HepG2 (cell line): ENCODE results near the gene WNT3A. TPM values are rescaled to one million over a fixed set of nuclear protein-coding genes. Genes with fewer than 3 reads are reported as not detected.

Experiments
- AGO2 ChIP-seq: fragments of 200-400 bp; formaldehyde crosslinking; optimal IDR thresholded peaks from 2 replicates; pipeline ENCODE3; 2017; ENCODE audit warnings: mild to moderate bottlenecking, low read depth, low read length, moderate library complexity
- AHR ChIP-seq: IDR thresholded peaks from 2 replicates; pipeline ENCODE4 v1.6.1; 2018; ENCODE audit warnings: missing genetic modification reagents, missing compliant biosample characterization
- ARNTL ChIP-seq: sonication (generic); formaldehyde crosslinking; IDR thresholded peaks from 2 replicates; pipeline ENCODE4 v1.4.0; 2020; ENCODE audit warnings: mild to moderate bottlenecking, missing genetic modification reagents
- BRD4 ChIP-seq: sonication (generic); formaldehyde crosslinking; IDR thresholded peaks from 2 replicates; pipeline ENCODE4 v1.4.0; 2020; ENCODE audit warnings: missing genetic modification reagents
- ETV5 ChIP-seq: IDR thresholded peaks from 2 replicates; pipeline ENCODE4 v1.6.1; 2018; ENCODE audit warnings: missing biosample characterization, missing genetic modification reagents, inconsistent platforms, borderline replicate concordance
- KDM1A ChIP-seq: IDR thresholded peaks from 2 replicates; pipeline ENCODE4 v1.6.1; 2016; ENCODE audit warnings: missing compliant biosample characterization
- MEIS1 ChIP-seq: sonication (generic); formaldehyde crosslinking; IDR thresholded peaks from 2 replicates; pipeline ENCODE4 v1.9.0; 2021; ENCODE audit warnings: mild to moderate bottlenecking, missing genetic modification reagents, moderate library complexity, borderline replicate concordance
- RARG ChIP-seq: sonication (generic); formaldehyde crosslinking; IDR thresholded peaks from 2 replicates; pipeline ENCODE4 v1.4.0; 2020; ENCODE audit warnings: low read depth, mild to moderate bottlenecking, missing genetic modification reagents
- RBFOX2 ChIP-seq: fragments of 200-400 bp; formaldehyde crosslinking; IDR thresholded peaks from 2 replicates; pipeline ENCODE4 v1.6.1; 2017; ENCODE audit warnings: low read depth, mild to moderate bottlenecking, low read length
- RBM39 ChIP-seq: fragments of 200-400 bp; formaldehyde crosslinking; IDR thresholded peaks from one replicate; pipeline ENCODE4 v1.6.1; 2018; ENCODE audit warnings: antibody characterized with exemption, mild to moderate bottlenecking, low read depth, low read length; ENCODE audit not compliant: poor library complexity, severe bottlenecking
- RELA ChIP-seq: sonication (generic); formaldehyde crosslinking; IDR thresholded peaks from 2 replicates; pipeline ENCODE4 v1.4.0; 2020; ENCODE audit warnings: missing genetic modification reagents
- RFX1 ChIP-seq: fragments of 450-650 bp; IDR thresholded peaks from 2 replicates; pipeline ENCODE4 v1.6.1; 2017
- SATB2 ChIP-seq: sonication (generic); formaldehyde crosslinking; IDR thresholded peaks from 2 replicates; pipeline ENCODE4 v1.5.0; 2020; ENCODE audit warnings: missing genetic modification reagents
- TBL1XR1 ChIP-seq: fragments of 150-350 bp; IDR thresholded peaks from 2 replicates; pipeline ENCODE4 v1.6.1; 2014; ENCODE audit warnings: borderline replicate concordance, low read length; ENCODE audit not compliant: partially characterized antibody
- TBX3 ChIP-seq: fragments of 450-650 bp; IDR thresholded peaks from 2 replicates; pipeline ENCODE4 v1.6.1; 2017; ENCODE audit warnings: antibody characterized with exemption, mild to moderate bottlenecking, inconsistent platforms, borderline replicate concordance
- ZNF225 ChIP-seq: sonication (generic); formaldehyde crosslinking; IDR thresholded peaks from 2 replicates; pipeline ENCODE4 v1.4.0; 2020; ENCODE audit warnings: mild to moderate bottlenecking, missing genetic modification reagents
- ZNF263 ChIP-seq: sonication (generic); formaldehyde crosslinking; IDR thresholded peaks from 2 replicates; pipeline ENCODE4 v1.4.0; 2020; ENCODE audit warnings: missing genetic modification reagents
- ZNF333 ChIP-seq: sonication (generic); formaldehyde crosslinking; IDR thresholded peaks from 2 replicates; pipeline ENCODE4 v1.4.0; 2020; ENCODE audit warnings: mild to moderate bottlenecking, missing genetic modification reagents, borderline replicate concordance
- ZNF552 ChIP-seq: sonication (generic); formaldehyde crosslinking; IDR thresholded peaks from 2 replicates; pipeline ENCODE4 v1.9.0; 2022; ENCODE audit warnings: missing genetic modification reagents, mild to moderate bottlenecking, borderline replicate concordance
- ZNF773 ChIP-seq: sonication (generic); formaldehyde crosslinking; IDR thresholded peaks from 2 replicates; pipeline ENCODE4 v1.4.0; 2020; ENCODE audit warnings: missing genetic modification reagents, borderline replicate concordance
- ZNF788 ChIP-seq: sonication (generic); formaldehyde crosslinking; IDR thresholded peaks from 2 replicates; pipeline ENCODE4 v1.5.0; 2020; ENCODE audit warnings: mild to moderate bottlenecking, missing genetic modification reagents, borderline replicate concordance
- ZNF850 ChIP-seq: sonication (generic); formaldehyde crosslinking; conservative IDR thresholded peaks from 2 replicates; pipeline ENCODE4 v1.9.0; 2021; ENCODE audit warnings: mild to moderate bottlenecking, missing genetic modification reagents
- ZSCAN12 ChIP-seq: sonication (generic); formaldehyde crosslinking; IDR thresholded peaks from 2 replicates; pipeline ENCODE4 v1.9.0; 2021; ENCODE audit warnings: mild to moderate bottlenecking, missing genetic modification reagents
- polyA plus RNA-seq, 8 experiments: library from polyadenylated mRNA; depleted of rRNA in 3 of 8; stranded (reverse) in 7 of 8; unstranded in 1 of 8; fragments of >200 nt; fragmentation: Illumina TruSeq in 4 of 8; extraction: Trizol in 4 of 8; gene quantifications; 2 replicates each; pipeline versions ENCODE4 v1.2.1 to v1.2.3, GENCODE V29; 2011 to 2016; ENCODE audit warnings: low read depth in 4 of 8, missing spikeins in 1 of 8, mixed read lengths in 1 of 8; ENCODE audit not compliant: insufficient read depth in 1 of 8
- total RNA-seq, 5 experiments: library from RNA; depleted of rRNA; stranded (reverse); fragments of >200 nt; fragmentation: Illumina TruSeq; extraction: Trizol; gene quantifications; 2 replicates each; pipeline ENCODE4 v1.2.3, GENCODE V29; 2016; ENCODE audit warnings: low read depth in 1 of 5
- TF ChIP-seq, protein P1 (sequence below): sonication (generic); formaldehyde crosslinking; IDR thresholded peaks from 2 replicates; pipeline ENCODE4 v1.8.1; 2022; ENCODE audit warnings: mild to moderate bottlenecking, missing genetic modification reagents
- TF ChIP-seq, protein P2 (sequence below): sonication (generic); formaldehyde crosslinking; IDR thresholded peaks from 2 replicates; pipeline ENCODE4 v1.8.0; 2022; ENCODE audit warnings: mild to moderate bottlenecking, missing genetic modification reagents, moderate library complexity
- TF ChIP-seq, protein P3 (sequence below): IDR thresholded peaks from 2 replicates; pipeline ENCODE4 v1.6.1; 2016; ENCODE audit warnings: missing biosample characterization, missing genetic modification reagents, low read depth

The WNT3A gene
- total and polyA plus RNA-seq, 2 of the 13 experiments (the other 11 are each of a cell fraction or from before 2014, with no cell fraction given): not detected

DNA sequence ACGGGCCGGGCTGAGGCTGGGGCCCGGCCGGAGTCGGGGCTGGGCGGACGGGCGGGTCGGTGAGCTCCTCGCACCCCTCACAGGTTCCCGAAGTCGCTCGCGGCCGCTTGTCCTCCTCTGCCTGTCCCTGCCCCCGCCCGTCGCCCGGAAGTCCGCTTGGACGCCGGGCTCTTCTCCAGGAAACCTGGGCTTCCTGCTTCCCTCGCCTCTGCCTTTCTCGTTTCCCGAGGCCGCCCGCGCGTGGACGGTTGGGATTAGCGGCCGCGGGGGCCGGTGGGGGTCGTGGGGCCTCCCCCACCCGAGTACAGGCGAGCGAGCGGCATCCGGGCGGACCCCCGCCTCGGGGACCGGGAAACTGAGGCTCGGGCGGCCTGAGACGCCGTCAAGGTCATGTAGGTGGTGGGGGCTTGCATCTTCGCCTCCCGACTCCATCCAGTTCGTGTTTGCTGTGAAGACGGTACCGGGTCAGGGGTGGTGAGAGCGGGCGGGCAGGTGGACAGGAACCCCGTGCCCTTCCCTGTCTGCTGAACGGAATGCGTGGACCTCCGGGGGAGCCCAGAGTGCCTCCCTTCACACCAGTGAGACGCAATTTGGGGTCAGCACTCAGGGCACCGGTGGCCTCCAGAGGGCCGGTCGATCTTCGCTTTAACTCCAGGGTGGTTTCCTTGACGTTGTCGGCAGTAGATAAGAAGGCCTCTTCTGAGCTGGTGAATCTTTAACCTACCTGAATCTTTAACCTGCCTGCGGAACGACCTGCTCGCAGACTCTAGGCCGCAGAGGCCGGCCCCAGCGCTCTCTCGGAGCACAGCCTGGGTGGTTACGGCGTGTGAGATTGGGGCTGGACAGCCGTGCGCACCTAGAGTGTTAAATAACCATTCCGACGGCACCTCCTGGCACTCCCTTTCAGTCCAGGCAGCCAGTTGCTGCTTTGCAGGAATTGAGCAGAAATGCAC lies 76.4 kb downstream of the WNT3A start (continued):
- TF ChIP-seq RELA (CRISPR knock-in tag) (no peak), TBX3 (no peak), ZNF850 (CRISPR knock-in tag) (no peak), TBL1XR1 (no peak), BRD4 (CRISPR knock-in tag) (peak; percentile 23; the same call in 1 of the 2 replicates), RFX1 (no peak), AGO2 (peak; percentile 81), ETV5 (CRISPR knock-in tag) (no peak; the same call in 1 of the 2 replicates), ZNF333 (no peak; the same call in 1 of the 2 replicates), RBFOX2 (peak; percentile 34), ZNF773 (CRISPR knock-in tag) (no peak; the same call in 1 of the 2 replicates), ZNF552 (CRISPR knock-in tag) (no peak), ARNTL (peak; percentile 50; the same call in 1 of the 2 replicates), ZNF788 (CRISPR knock-in tag) (0 out of 2 replicates have a peak, but pooled peaks have one; percentile 0), RBM39 (peak; percentile 43), AHR (CRISPR knock-in tag) (no peak), RARG (CRISPR knock-in tag) (no peak), ZSCAN12 (CRISPR knock-in tag) (no peak), MEIS1 (CRISPR knock-in tag) (peak; percentile 47), ZNF263 (no peak), KDM1A (CRISPR knock-in tag) (no peak), SATB2 (no peak), ZNF225 (CRISPR knock-in tag) (peak; percentile 32; the same call in 1 of the 2 replicates)
- TF ChIP-seq, protein P1, sequence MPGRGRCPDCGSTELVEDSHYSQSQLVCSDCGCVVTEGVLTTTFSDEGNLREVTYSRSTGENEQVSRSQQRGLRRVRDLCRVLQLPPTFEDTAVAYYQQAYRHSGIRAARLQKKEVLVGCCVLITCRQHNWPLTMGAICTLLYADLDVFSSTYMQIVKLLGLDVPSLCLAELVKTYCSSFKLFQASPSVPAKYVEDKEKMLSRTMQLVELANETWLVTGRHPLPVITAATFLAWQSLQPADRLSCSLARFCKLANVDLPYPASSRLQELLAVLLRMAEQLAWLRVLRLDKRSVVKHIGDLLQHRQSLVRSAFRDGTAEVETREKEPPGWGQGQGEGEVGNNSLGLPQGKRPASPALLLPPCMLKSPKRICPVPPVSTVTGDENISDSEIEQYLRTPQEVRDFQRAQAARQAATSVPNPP (CRISPR knock-in tag): no peak
- TF ChIP-seq, protein P2, sequence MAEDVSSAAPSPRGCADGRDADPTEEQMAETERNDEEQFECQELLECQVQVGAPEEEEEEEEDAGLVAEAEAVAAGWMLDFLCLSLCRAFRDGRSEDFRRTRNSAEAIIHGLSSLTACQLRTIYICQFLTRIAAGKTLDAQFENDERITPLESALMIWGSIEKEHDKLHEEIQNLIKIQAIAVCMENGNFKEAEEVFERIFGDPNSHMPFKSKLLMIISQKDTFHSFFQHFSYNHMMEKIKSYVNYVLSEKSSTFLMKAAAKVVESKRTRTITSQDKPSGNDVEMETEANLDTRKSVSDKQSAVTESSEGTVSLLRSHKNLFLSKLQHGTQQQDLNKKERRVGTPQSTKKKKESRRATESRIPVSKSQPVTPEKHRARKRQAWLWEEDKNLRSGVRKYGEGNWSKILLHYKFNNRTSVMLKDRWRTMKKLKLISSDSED (CRISPR knock-in tag): 0 out of 2 replicates have a peak, but pooled peaks have one; percentile 20
- TF ChIP-seq, protein P3, sequence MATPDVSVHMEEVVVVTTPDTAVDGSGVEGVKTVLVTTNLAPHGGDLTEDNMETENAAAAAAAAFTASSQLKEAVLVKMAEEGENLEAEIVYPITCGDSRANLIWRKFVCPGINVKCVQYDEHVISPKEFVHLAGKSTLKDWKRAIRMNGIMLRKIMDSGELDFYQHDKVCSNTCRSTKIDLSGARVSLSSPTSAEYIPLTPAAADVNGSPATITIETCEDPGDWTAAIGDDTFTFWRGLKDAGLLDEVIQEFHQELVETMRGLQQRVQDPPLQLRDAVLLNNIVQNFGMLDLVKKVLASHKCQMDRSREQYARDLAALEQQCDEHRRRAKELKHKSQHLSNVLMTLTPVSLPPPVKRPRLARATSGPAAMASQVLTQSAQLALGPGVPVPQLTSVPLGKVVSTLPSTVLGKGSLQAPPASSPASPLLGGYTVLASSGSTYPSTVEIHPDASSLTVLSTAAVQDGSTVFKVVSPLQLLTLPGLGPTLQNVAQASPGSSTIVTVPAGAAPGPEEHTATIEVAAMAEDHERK (CRISPR knock-in tag): no peak
